GM12878 (cell line): ENCODE data around the gene ODAD4. TPM values are rescaled to one million over a fixed set of nuclear protein-coding genes. Genes with fewer than 3 reads are reported as not detected.
A peak's percentile ranks its signal among the peaks of the same experiment; 100 is the strongest.

Source experiments
- CBX3 ChIP-seq: fragments of 200-600 bp; sonication (generic); IDR thresholded peaks from 2 replicates; pipeline ENCODE4 v1.6.1; 2016; ENCODE audit warnings: low read depth, borderline replicate concordance
- CHD2 ChIP-seq: IDR thresholded peaks from 2 replicates; pipeline ENCODE4 v1.6.1; 2011; ENCODE audit warnings: low read depth, low read length, improper control_type of control experiment, borderline replicate concordance
- ETV6 ChIP-seq, 2 experiments: fragments of 450-650 bp in 1 of 2; IDR thresholded peaks in 1 of 2; conservative IDR thresholded peaks in 1 of 2; 2 replicates each; pipeline ENCODE4 v1.6.1; 2014; ENCODE audit warnings: antibody characterized with exemption in 1 of 2, borderline replicate concordance in 1 of 2, low read depth in 1 of 2, mild to moderate bottlenecking in 1 of 2, moderate library complexity in 1 of 2
- IKZF1 ChIP-seq: fragments of 450-650 bp; conservative IDR thresholded peaks from 2 replicates; pipeline ENCODE4 v1.6.1; 2017; ENCODE audit warnings: antibody characterized with exemption, mild to moderate bottlenecking
- KDM1A ChIP-seq: fragments of 200-600 bp; sonication (generic); IDR thresholded peaks from 2 replicates; pipeline ENCODE4 v1.6.1; 2016; ENCODE audit warnings: borderline replicate concordance
- LARP7 ChIP-seq: fragments of 450-650 bp; IDR thresholded peaks from 2 replicates; pipeline ENCODE4 v1.6.1; 2017; ENCODE audit warnings: mild to moderate bottlenecking
- MYB ChIP-seq: fragments of 150-350 bp; IDR thresholded peaks from 2 replicates; pipeline ENCODE4 v1.6.1; 2014; ENCODE audit warnings: mild to moderate bottlenecking, low read depth, low read length, borderline replicate concordance
- NBN ChIP-seq: fragments of 450-650 bp; IDR thresholded peaks from 2 replicates; pipeline ENCODE4 v1.6.1; 2016
- NFYB ChIP-seq: IDR thresholded peaks from 2 replicates; pipeline ENCODE4 v1.6.1; 2011; ENCODE audit warnings: low read depth, mild to moderate bottlenecking, low read length, improper control_type of control experiment, moderate library complexity; ENCODE audit not compliant: insufficient read depth
- NR2C1 ChIP-seq: fragments of 450-650 bp; IDR thresholded peaks from 2 replicates; pipeline ENCODE4 v1.6.1; 2017; ENCODE audit warnings: antibody characterized with exemption, mild to moderate bottlenecking, moderate library complexity
- POLR2AphosphoS5 ChIP-seq: IDR thresholded peaks from 2 replicates; pipeline ENCODE4 v1.6.1; 2011; ENCODE audit warnings: mild to moderate bottlenecking, low read length, inconsistent platforms
- POU2F2 ChIP-seq: IDR thresholded peaks from 3 replicates; pipeline ENCODE4 v1.6.1; 2011; ENCODE audit warnings: low read depth, mild to moderate bottlenecking, low read length, borderline replicate concordance
- SP1 ChIP-seq: IDR thresholded peaks from one replicate; pipeline ENCODE4 v1.6.1; 2011; ENCODE audit warnings: low read depth, low read length
- SUPT20H ChIP-seq: IDR thresholded peaks from 2 replicates; pipeline ENCODE4 v1.6.1; 2011; ENCODE audit warnings: low read depth, mild to moderate bottlenecking, low read length, moderate library complexity, borderline replicate concordance; ENCODE audit not compliant: control insufficient read depth
- TAF1 ChIP-seq: IDR thresholded peaks from 2 replicates; pipeline ENCODE4 v1.6.1; 2011; ENCODE audit warnings: mild to moderate bottlenecking, low read depth, low read length, borderline replicate concordance
- TBL1XR1 ChIP-seq: IDR thresholded peaks from 2 replicates; pipeline ENCODE4 v1.6.1; 2012; ENCODE audit warnings: low read depth, low read length, improper control_type of control experiment
- polyA plus RNA-seq, 11 experiments: library from polyadenylated mRNA; depleted of rRNA in 4 of 11; unstranded in 6 of 11; stranded (reverse) in 5 of 11; fragments of >200 nt; fragmentation: Nextera tagmentation in 4 of 11; fragmentation: Illumina TruSeq in 1 of 11; extraction: Ambion mirVana in 4 of 11; extraction: Trizol in 1 of 11; gene quantifications; 1 replicate in 1 of 11; 2 replicates in 10 of 11; pipeline versions ENCODE4 v1.2.1 to v1.2.3, GENCODE V29; 2011 to 2016; ENCODE audit warnings: inconsistent platforms in 2 of 11, missing spikeins in 2 of 11, low read depth in 1 of 11
- total RNA-seq, 4 experiments: library from RNA; depleted of rRNA in 3 of 4; stranded (reverse); fragments of >200 nt in 3 of 4; fragmentation: Illumina TruSeq in 1 of 4; extraction: Trizol in 1 of 4; gene quantifications; 2 replicates each; pipeline versions ENCODE4 v1.2.1 to v1.2.3, GENCODE V29; 2013 to 2021
- TF ChIP-seq, protein P1 (sequence below): IDR thresholded peaks from 2 replicates; pipeline ENCODE4 v1.6.1; 2011; ENCODE audit warnings: mild to moderate bottlenecking, low read depth, low read length, moderate library complexity; ENCODE audit not compliant: insufficient replicate concordance
- TF ChIP-seq, protein P2 (sequence below): fragments of 450-650 bp; conservative IDR thresholded peaks from 2 replicates; pipeline ENCODE4 v1.6.1; 2017; ENCODE audit warnings: mild to moderate bottlenecking, moderate library complexity
- TF ChIP-seq, protein P3 (sequence below): fragments of 450-650 bp; IDR thresholded peaks from 2 replicates; pipeline ENCODE4 v1.6.1; 2016; ENCODE audit warnings: mild to moderate bottlenecking
- TF ChIP-seq, protein P4 (sequence below): fragments of 450-650 bp; formaldehyde crosslinking; IDR thresholded peaks from 2 replicates; pipeline ENCODE4 v1.4.0; 2020; ENCODE audit warnings: mild to moderate bottlenecking, moderate library complexity

The ODAD4 gene
- total and polyA plus RNA-seq, 10 of the 15 experiments (the other 5 are each of a cell fraction or from before 2014, with no cell fraction given), result 0.10 to 0.73 (median 0.35) TPM

DNA sequence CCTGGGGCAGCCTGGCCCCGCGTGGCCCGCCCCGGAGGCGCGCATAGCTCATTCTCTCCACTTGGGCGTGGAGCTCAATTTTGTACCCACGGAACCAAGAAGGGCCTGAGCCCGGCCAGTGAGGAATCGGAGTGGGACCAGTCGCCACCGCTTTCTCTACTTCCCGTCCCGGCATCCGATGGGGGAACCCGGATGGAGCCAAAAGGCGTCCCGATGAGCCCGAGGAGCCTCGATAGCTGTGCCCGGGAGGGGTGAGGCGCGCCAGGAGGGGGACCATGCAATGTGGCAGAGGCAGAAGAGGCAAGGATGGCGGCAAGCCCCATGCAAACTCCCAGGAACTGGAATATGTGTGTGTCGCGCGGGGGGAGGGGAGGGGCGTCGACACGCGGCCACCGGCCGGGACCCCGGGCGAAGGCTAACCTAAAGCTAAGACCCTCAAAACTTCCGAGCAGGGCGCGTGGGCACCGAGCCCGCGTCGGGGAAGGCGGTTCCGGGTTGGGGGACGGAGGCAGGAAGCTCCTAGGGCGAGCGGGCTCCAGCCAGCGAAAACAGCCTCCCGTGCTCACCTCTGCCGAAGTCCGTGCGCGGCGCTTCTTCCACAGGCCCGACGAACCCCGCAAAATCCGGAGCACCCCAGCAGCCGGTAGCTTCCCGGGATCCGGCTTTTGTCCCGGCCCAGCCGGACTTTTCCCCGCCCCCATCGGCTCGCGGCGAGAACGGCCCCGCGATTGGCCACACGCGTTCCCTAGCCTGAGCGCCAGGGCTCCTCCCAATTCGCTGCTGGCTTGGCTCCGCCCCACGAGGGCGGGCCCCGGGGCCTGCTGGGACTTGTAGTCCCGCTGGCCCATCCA, 11.9 kb upstream of the ODAD4 start, which contains the start of gene ACLY (continued):
- TF ChIP-seq, protein P1, sequence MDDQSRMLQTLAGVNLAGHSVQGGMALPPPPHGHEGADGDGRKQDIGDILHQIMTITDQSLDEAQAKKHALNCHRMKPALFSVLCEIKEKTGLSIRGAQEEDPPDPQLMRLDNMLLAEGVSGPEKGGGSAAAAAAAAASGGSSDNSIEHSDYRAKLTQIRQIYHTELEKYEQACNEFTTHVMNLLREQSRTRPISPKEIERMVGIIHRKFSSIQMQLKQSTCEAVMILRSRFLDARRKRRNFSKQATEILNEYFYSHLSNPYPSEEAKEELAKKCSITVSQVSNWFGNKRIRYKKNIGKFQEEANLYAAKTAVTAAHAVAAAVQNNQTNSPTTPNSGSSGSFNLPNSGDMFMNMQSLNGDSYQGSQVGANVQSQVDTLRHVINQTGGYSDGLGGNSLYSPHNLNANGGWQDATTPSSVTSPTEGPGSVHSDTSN, result no peak
- TF ChIP-seq, protein P2, sequence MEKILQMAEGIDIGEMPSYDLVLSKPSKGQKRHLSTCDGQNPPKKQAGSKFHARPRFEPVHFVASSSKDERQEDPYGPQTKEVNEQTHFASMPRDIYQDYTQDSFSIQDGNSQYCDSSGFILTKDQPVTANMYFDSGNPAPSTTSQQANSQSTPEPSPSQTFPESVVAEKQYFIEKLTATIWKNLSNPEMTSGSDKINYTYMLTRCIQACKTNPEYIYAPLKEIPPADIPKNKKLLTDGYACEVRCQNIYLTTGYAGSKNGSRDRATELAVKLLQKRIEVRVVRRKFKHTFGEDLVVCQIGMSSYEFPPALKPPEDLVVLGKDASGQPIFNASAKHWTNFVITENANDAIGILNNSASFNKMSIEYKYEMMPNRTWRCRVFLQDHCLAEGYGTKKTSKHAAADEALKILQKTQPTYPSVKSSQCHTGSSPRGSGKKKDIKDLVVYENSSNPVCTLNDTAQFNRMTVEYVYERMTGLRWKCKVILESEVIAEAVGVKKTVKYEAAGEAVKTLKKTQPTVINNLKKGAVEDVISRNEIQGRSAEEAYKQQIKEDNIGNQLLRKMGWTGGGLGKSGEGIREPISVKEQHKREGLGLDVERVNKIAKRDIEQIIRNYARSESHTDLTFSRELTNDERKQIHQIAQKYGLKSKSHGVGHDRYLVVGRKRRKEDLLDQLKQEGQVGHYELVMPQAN, result peak; percentile 87
- peak; percentile 82 for TF ChIP-seq SP1
- no peak for TF ChIP-seq CBX3
- TF ChIP-seq CHD2, result peak; percentile 88
- TF ChIP-seq NBN, result 0 out of 2 replicates have a peak, but pooled peaks have one; percentile 51
- TF ChIP-seq POLR2AphosphoS5, result peak; percentile 80
- 0 out of 2 replicates have a peak, but pooled peaks have one; percentile 52 for TF ChIP-seq LARP7
- peak; percentile 74; the same call in 1 of the 2 replicates for TF ChIP-seq NFYB
- peak; percentile 29; the same call in 1 of the 2 replicates for TF ChIP-seq NR2C1
- no peak for TF ChIP-seq KDM1A
- TF ChIP-seq POU2F2, result no peak; the same call in 2 of the 3 replicates
- TF ChIP-seq TAF1, result peak; percentile 72; the same call in 1 of the 2 replicates
- no peak for TF ChIP-seq MYB
- no peak for TF ChIP-seq SUPT20H
- TF ChIP-seq ETV6 (conservative IDR thresholded peaks at IDR 0.05 in 1 of 2, IDR thresholded peaks at IDR 0.05 in 1 of 2; ENCODE audit: borderline replicate concordance in 1 of 2, low read depth in 1 of 2), result no peak
- TF ChIP-seq, protein P3, sequence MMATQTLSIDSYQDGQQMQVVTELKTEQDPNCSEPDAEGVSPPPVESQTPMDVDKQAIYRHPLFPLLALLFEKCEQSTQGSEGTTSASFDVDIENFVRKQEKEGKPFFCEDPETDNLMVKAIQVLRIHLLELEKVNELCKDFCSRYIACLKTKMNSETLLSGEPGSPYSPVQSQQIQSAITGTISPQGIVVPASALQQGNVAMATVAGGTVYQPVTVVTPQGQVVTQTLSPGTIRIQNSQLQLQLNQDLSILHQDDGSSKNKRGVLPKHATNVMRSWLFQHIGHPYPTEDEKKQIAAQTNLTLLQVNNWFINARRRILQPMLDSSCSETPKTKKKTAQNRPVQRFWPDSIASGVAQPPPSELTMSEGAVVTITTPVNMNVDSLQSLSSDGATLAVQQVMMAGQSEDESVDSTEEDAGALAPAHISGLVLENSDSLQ, result no peak
- TF ChIP-seq IKZF1, result peak; percentile 88
- no peak; the same call in 1 of the 2 replicates for TF ChIP-seq TBL1XR1
- TF ChIP-seq, protein P4, sequence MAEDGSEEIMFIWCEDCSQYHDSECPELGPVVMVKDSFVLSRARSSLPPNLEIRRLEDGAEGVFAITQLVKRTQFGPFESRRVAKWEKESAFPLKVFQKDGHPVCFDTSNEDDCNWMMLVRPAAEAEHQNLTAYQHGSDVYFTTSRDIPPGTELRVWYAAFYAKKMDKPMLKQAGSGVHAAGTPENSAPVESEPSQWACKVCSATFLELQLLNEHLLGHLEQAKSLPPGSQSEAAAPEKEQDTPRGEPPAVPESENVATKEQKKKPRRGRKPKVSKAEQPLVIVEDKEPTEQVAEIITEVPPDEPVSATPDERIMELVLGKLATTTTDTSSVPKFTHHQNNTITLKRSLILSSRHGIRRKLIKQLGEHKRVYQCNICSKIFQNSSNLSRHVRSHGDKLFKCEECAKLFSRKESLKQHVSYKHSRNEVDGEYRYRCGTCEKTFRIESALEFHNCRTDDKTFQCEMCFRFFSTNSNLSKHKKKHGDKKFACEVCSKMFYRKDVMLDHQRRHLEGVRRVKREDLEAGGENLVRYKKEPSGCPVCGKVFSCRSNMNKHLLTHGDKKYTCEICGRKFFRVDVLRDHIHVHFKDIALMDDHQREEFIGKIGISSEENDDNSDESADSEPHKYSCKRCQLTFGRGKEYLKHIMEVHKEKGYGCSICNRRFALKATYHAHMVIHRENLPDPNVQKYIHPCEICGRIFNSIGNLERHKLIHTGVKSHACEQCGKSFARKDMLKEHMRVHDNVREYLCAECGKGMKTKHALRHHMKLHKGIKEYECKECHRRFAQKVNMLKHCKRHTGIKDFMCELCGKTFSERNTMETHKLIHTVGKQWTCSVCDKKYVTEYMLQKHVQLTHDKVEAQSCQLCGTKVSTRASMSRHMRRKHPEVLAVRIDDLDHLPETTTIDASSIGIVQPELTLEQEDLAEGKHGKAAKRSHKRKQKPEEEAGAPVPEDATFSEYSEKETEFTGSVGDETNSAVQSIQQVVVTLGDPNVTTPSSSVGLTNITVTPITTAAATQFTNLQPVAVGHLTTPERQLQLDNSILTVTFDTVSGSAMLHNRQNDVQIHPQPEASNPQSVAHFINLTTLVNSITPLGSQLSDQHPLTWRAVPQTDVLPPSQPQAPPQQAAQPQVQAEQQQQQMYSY, result no peak
